GM12865 (cell line): ENCODE measurements around the gene MOV10.

ENCODE experiments used
- DNase-seq: peaks from one replicate; pipeline ENCODE4 v3.0.0; 2010; ENCODE audit warnings: low read depth
- H3K4me3 ChIP-seq: 2 replicates; pipeline ENCODE4 v1.5.1; 2011; ENCODE audit warnings: mild to moderate bottlenecking, low read depth, low read length, control low read depth
- CTCF ChIP-seq: IDR thresholded peaks from 2 replicates; pipeline ENCODE4 v1.5.1; 2011; ENCODE audit warnings: low read length, control low read depth, low read depth, inconsistent platforms; ENCODE audit not compliant: insufficient read depth; ENCODE audit errors: missing control alignments

The MOV10 gene

GRCh38 chr1:112702420-112703261, 28.2 kb downstream of the MOV10 start:
- no peak overlapping the region for H3K4me3 ChIP-seq
- no peak for TF ChIP-seq CTCF
- DNase-seq = no peak

DNA sequence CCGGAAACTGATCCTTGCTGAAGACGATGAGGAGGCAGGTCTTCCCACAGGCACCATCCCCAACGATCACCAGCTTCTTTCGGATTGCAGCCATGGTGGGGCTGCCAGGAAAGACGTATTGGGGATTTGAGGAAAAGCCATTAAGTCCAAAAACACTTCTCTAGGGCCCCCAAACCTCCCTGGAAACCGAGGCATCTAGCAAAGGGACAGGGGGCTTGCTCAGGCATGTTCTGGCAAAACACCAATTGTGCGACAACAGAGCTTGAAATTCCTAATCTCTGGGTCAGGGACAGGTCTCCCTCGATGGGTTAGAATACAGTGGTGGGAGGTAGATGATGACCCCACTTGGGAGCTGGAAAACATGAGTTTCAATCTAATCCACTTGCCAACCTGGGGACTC, 29.2 kb downstream of the MOV10 start:
- H3K4me3 ChIP-seq = 0 out of 2 replicates have a peak overlapping the region, but pooled peaks have one; percentile 92
- DNase-seq = no peak
- TF ChIP-seq CTCF = no peak

DNA sequence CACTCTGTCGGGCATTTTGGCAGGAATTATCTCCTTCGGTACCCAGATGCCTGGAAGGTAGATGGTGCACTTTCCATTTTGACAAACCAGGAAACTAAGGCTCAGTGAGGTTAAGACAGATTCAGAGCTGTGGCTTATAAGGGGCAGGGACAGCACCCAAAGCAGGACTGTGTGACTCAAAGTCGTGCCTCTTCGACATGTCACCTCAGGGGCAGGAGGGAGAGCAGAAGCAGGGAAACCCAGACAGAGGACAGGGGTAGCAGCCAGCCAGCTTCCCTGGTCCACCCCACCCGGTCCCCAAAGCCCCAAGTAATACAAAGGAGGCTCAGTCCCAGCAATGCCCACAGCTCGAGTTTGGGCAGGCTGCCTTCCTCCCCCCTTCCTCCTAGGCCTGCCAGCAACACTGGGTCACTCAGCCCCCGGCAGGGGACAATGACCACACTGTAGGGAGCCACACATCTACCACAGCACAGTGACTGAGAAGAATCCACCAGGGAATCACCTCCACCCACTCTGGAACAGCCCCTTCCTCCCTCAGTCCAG, 30.0 kb downstream of the MOV10 start:
- no peak for TF ChIP-seq CTCF
- DNase-seq = no peak
- H3K4me3 ChIP-seq = peak overlapping the region; percentile 92

- TF ChIP-seq CTCF = no peak
- H3K4me3 ChIP-seq = peak overlapping the region; percentile 92
- DNase-seq = peak; percentile 94
Observed at GRCh38 chr1:112704934-112705627, 30.6 kb downstream of the MOV10 start.

- H3K4me3 ChIP-seq = peak within 1 kb of the TSS; percentile 92
- no peak for TF ChIP-seq CTCF
- DNase-seq = peak; percentile 83
Observed at GRCh38 chr1:112706505-112707220, 32.2 kb downstream of the MOV10 start, which contains the start of gene RHOC. Gene RHOC (minus strand): TSS chr1:112707127. CDS start chr1:112703799, 3,328 bp downstream.

DNA sequence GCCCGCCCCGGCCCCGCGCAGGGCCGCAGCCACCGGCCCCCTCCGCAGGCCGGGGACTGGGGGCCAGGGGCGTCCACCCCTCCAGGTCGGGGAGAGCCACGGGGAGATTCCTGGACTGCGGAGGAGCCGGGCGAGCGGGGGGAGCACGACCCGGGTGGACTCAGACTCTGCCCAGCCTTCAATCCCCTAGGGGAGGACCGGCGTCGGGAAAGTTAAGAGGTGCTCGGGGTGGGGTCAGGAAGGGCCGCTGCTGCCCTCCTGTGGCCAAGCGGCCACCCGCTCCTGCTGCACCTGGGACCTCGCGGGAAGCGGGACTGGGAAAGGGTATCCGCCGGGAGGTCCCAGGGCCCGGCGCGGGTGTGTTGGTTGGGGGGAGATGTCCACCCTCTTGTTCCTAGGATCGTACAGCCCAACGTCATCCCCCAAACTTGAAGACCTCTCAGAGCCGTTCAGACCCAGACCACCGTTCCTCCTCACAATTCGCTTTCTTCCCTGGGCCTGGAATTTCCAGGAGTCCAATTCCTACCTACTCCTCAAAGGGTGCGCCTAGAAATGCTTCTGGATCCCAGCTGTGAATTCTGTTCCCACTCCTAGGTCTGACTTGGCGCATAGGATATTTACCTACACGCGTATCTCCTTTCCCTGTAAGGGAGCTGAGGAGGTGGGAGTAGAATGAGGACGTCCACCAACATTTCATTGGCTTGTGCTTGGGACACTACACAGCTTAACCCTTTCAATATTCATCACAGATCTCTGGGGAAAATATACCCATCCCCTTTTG, 33.0 kb downstream of the MOV10 start:
- TF ChIP-seq CTCF = peak; percentile 91
- DNase-seq = peak; percentile 88
- H3K4me3 ChIP-seq = peak overlapping the region; percentile 92
